ENCODE data around the gene SGMS2.

DNA sequence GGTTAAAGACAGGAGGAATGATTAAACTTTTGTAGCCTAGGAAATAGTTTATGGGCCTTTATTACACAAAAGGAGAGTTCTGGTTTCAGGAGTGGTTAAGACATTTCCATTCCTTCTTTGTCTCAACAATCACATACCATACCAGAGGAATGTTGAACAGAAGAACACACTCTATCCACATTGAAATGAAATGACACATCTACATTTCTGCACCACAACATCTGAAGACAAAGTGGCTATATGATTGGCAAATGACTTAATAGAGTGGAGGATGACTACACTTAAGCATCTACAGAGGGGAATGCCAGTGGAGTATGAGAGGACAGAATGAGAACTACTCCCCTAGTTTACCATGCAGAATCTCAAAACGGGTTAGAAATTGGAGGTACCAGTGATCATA lies 114.6 kb downstream of the SGMS2 start:
- TF ChIP-seq, protein P1, sequence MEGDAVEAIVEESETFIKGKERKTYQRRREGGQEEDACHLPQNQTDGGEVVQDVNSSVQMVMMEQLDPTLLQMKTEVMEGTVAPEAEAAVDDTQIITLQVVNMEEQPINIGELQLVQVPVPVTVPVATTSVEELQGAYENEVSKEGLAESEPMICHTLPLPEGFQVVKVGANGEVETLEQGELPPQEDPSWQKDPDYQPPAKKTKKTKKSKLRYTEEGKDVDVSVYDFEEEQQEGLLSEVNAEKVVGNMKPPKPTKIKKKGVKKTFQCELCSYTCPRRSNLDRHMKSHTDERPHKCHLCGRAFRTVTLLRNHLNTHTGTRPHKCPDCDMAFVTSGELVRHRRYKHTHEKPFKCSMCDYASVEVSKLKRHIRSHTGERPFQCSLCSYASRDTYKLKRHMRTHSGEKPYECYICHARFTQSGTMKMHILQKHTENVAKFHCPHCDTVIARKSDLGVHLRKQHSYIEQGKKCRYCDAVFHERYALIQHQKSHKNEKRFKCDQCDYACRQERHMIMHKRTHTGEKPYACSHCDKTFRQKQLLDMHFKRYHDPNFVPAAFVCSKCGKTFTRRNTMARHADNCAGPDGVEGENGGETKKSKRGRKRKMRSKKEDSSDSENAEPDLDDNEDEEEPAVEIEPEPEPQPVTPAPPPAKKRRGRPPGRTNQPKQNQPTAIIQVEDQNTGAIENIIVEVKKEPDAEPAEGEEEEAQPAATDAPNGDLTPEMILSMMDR (IDR thresholded peaks at IDR 0.05), result no peak
- no peak for TF ChIP-seq ZFX (IDR thresholded peaks at IDR 0.05; ENCODE audit: borderline replicate concordance)
